ENCODE results near the gene GRN. TPM values are rescaled to one million over a fixed set of nuclear protein-coding genes. Genes with fewer than 3 reads are reported as not detected.

Gene GRN
- total RNA-seq, 1 experiment from 2014 or later: 127 TPM

DNA sequence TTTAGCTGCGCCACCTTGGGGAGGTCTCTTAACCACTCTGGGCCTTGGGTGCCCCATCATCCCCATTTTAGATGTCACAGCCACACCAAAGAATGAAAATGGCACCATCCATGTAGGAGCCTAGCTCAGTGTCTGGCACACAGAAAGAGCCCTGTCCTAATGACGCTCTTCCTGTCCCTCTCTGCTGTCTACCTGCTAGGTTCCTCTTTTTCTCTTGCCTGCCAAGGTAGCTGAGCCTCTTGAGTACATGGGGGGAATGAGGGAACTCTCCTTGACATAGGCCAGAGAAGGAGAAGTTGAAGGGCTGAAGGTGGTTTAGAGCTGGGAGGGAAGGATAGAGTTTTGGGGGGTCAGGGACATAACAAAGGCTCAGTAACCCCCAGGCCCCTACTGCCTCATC, 34.9 kb upstream of the GRN start:
- Histone ChIP-seq H4K91ac (ENCODE audit: insufficient read length, low read depth, low read length) (no peak overlapping the region), H3K4me2 (ENCODE audit: insufficient read depth, insufficient read length, low read length) (no peak overlapping the region), H3K79me2 (ENCODE audit: insufficient read depth, low read length) (no peaks in the 10 kb centered on the region), H3K9ac (ENCODE audit: extremely low read depth, insufficient read length, low read length) (no peak overlapping the region), H3K23me2 (ENCODE audit: insufficient read length, low read depth, low read length, poor library complexity, severe bottlenecking) (peaks cover 14% of the 10 kb centered on the region), H3K4me1 (ENCODE audit: insufficient read depth, low read length) (peaks cover 7% of the 10 kb centered on the region; the same call in 1 of the 2 replicates), H3K56ac (ENCODE audit: insufficient read length, low read depth, low read length) (no peak overlapping the region), H2BK120ac (ENCODE audit: low read depth, low read length, poor library complexity, severe bottlenecking) (no peak overlapping the region), H2AFZ (ENCODE audit: low read length) (no peak overlapping the region), H3K79me1 (ENCODE audit: insufficient read depth, low read depth, low read length, poor library complexity, severe bottlenecking) (no peaks in the 10 kb centered on the region), H3T11ph (ENCODE audit: low read length) (no peak overlapping the region), H3K23ac (ENCODE audit: insufficient read length, low read depth, low read length) (no peak overlapping the region), H2BK15ac (ENCODE audit: low read depth, low read length) (no peak overlapping the region), H3K9me3 (ENCODE audit: control insufficient read depth, low read depth, low read length) (no peaks in the 10 kb centered on the region), H4K20me1 (ENCODE audit: control insufficient read depth, insufficient read depth, insufficient read length) (peaks cover 2% of the 10 kb centered on the region), H3K27me3 (ENCODE audit: insufficient read depth, low read length) (peaks cover 8% of the 10 kb centered on the region; the same call in 1 of the 2 replicates), H4K8ac (replicated peaks; ENCODE audit: insufficient read length, low read depth, low read length) (no peak overlapping the region), H4K5ac (ENCODE audit: insufficient read length, low read depth, low read length) (no peak overlapping the region), H3K14ac (ENCODE audit: insufficient read depth, low read length) (no peak overlapping the region), H2BK12ac (ENCODE audit: insufficient read length, low read depth, low read length) (no peak overlapping the region), H2BK5ac (ENCODE audit: insufficient read length, low read length) (no peak overlapping the region), H3K18ac (ENCODE audit: insufficient read length, low read depth, low read length) (no peak overlapping the region), H3K27ac (ENCODE audit: insufficient read length, low read depth, low read length) (no peak overlapping the region), H2AK5ac (ENCODE audit: insufficient read length, low read length) (no peak overlapping the region), H3K4ac (ENCODE audit: low read depth, low read length) (no peak overlapping the region), H2BK20ac (ENCODE audit: low read depth, low read length, poor library complexity, severe bottlenecking) (no peak overlapping the region)
- Mint-ChIP-seq H3K9me3 (no peaks in the 10 kb centered on the region), H3K27me3 (ENCODE audit: low read depth) (peaks cover 39% of the 10 kb centered on the region), H3K4me3 (peak overlapping the region in 1 of 2 experiments; percentile 81; a peak in 3 of 5 replicates), H3K36me3 (ENCODE audit: insufficient read depth in 1 of 3, low read depth in 3 of 3) (no peaks in the 10 kb centered on the region), H3K27ac (no peak overlapping the region), H3K4me1 (peaks cover 34 to 52% of the 10 kb centered on the region in 2 experiments)
- no CpG with 5 or more reads among the region's 2 CpGs for WGBS (ENCODE audit: extremely low coverage, insufficient read length, low lambda C conversion rate)
- no peak for DNase-seq
- TF ChIP-seq, protein P1, sequence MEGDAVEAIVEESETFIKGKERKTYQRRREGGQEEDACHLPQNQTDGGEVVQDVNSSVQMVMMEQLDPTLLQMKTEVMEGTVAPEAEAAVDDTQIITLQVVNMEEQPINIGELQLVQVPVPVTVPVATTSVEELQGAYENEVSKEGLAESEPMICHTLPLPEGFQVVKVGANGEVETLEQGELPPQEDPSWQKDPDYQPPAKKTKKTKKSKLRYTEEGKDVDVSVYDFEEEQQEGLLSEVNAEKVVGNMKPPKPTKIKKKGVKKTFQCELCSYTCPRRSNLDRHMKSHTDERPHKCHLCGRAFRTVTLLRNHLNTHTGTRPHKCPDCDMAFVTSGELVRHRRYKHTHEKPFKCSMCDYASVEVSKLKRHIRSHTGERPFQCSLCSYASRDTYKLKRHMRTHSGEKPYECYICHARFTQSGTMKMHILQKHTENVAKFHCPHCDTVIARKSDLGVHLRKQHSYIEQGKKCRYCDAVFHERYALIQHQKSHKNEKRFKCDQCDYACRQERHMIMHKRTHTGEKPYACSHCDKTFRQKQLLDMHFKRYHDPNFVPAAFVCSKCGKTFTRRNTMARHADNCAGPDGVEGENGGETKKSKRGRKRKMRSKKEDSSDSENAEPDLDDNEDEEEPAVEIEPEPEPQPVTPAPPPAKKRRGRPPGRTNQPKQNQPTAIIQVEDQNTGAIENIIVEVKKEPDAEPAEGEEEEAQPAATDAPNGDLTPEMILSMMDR (conservative IDR thresholded peaks at IDR 0.05): no peak

Measured in H9 (cell line).